HUES6 (cell line): ENCODE results near the gene CABP2.
"Not testable (repeated sequence)": the region's sequence is repeated elsewhere in the genome, so short reads cannot be mapped to it uniquely, and the experiment has no call there.

Experiments
- H3K27ac ChIP-seq: 2 replicates; pipeline ENCODE4 v1.7.0; 2013; ENCODE audit warnings: low read depth, mild to moderate bottlenecking, low read length, inconsistent platforms
- H3K27me3 ChIP-seq: 2 replicates; pipeline ENCODE4 v1.6.1; 2013; ENCODE audit warnings: low read length; ENCODE audit not compliant: control insufficient read depth, insufficient read depth
- H3K36me3 ChIP-seq: 2 replicates; pipeline ENCODE4 v1.6.1; 2013; ENCODE audit warnings: low read length; ENCODE audit not compliant: control insufficient read depth, insufficient read depth
- H3K4me1 ChIP-seq: 2 replicates; pipeline ENCODE4 v1.6.1; 2013; ENCODE audit warnings: low read length; ENCODE audit not compliant: control insufficient read depth, insufficient read depth
- H3K4me3 ChIP-seq: 2 replicates; pipeline ENCODE4 v1.5.1; 2013; ENCODE audit warnings: low read depth, low read length
- H3K9ac ChIP-seq: one replicate; pipeline ENCODE4 v1.6.1; 2013; ENCODE audit warnings: mild to moderate bottlenecking, low read length
- H3K9me3 ChIP-seq: 2 replicates; pipeline ENCODE4 v1.6.1; 2013; ENCODE audit warnings: low read depth, low read length; ENCODE audit not compliant: control insufficient read depth, insufficient read depth

The CABP2 gene

GRCh38 chr11:67483831-67484665 lies 39.2 kb downstream of the CABP2 start:
- no peaks in the 10 kb centered on the region; the same call in 1 of the 2 replicates for H3K27me3 ChIP-seq
- no peaks in the 10 kb centered on the region; the same call in 1 of the 2 replicates for H3K4me1 ChIP-seq
- H3K27ac ChIP-seq, result no peak overlapping the region
- H3K36me3 ChIP-seq, result peaks cover 4% of the 10 kb centered on the region; the same call in 1 of the 2 replicates
- H3K9me3 ChIP-seq, result no peaks in the 10 kb centered on the region
- H3K9ac ChIP-seq, result no peak overlapping the region
- H3K4me3 ChIP-seq, result peak overlapping the region; percentile 53

- H3K4me3 ChIP-seq, result peak within 1 kb of the TSS; percentile 53
- no peaks in the 10 kb centered on the region; the same call in 1 of the 2 replicates for H3K27me3 ChIP-seq
- no peaks in the 10 kb centered on the region; the same call in 1 of the 2 replicates for H3K4me1 ChIP-seq
- 0 out of 2 replicates have a peak, but pooled peaks cover 3% of the 10 kb centered on the region for H3K36me3 ChIP-seq
- H3K9me3 ChIP-seq, result no peaks in the 10 kb centered on the region
- H3K27ac ChIP-seq, result no peak within 1 kb of the TSS; the same call in 1 of the 2 replicates
- H3K9ac ChIP-seq, result peak within 1 kb of the TSS; percentile 48
These were observed 40.1 kb downstream of the CABP2 start, which contains the start of gene AIP for GRCh38 chr11:67482827-67483798. TSS of gene AIP (plus strand) at chr11:67483026. CDS start at chr11:67483159, 133 bp downstream.

GRCh38 chr11:67482275-67482826 lies 40.9 kb downstream of the CABP2 start:
- H3K9ac ChIP-seq, result no peak overlapping the region
- no peaks in the 10 kb centered on the region; the same call in 1 of the 2 replicates for H3K27me3 ChIP-seq
- no peaks in the 10 kb centered on the region; the same call in 1 of the 2 replicates for H3K4me1 ChIP-seq
- H3K27ac ChIP-seq, result no peak overlapping the region
- H3K4me3 ChIP-seq, result peak overlapping the region; percentile 53
- no peaks in the 10 kb centered on the region for H3K36me3 ChIP-seq
- H3K9me3 ChIP-seq, result no peaks in the 10 kb centered on the region

GRCh38 chr11:67477344-67478050 lies 45.7 kb downstream of the CABP2 start:
- not testable (repeated sequence) for H3K27me3 ChIP-seq, H3K27ac ChIP-seq, H3K4me1 ChIP-seq, H3K4me3 ChIP-seq, H3K9ac ChIP-seq, H3K36me3 ChIP-seq, H3K9me3 ChIP-seq

GRCh38 chr11:67476692-67477091 lies 46.6 kb downstream of the CABP2 start:
- H3K36me3 ChIP-seq, H3K9ac ChIP-seq, H3K4me1 ChIP-seq, H3K4me3 ChIP-seq, H3K9me3 ChIP-seq, H3K27me3 ChIP-seq, H3K27ac ChIP-seq: not testable (repeated sequence)

GRCh38 chr11:67472882-67473281 lies 50.4 kb downstream of the CABP2 start:
- Histone ChIP-seq H3K36me3 (no peaks in the 10 kb centered on the region), H3K4me1 (peaks cover 5% of the 10 kb centered on the region; the same call in 1 of the 2 replicates), H3K27me3 (no peaks in the 10 kb centered on the region), H3K4me3 (no peak overlapping the region), H3K27ac (no peak overlapping the region), H3K9ac (no peak overlapping the region), H3K9me3 (no peaks in the 10 kb centered on the region)

GRCh38 chr11:67470337-67471002 lies 52.8 kb downstream of the CABP2 start:
- H3K27me3 ChIP-seq, result no peaks in the 10 kb centered on the region
- H3K27ac ChIP-seq, result no peak overlapping the region
- H3K4me1 ChIP-seq, result peaks cover 10% of the 10 kb centered on the region; the same call in 1 of the 2 replicates
- H3K9ac ChIP-seq, result no peak overlapping the region
- no peak overlapping the region for H3K4me3 ChIP-seq
- no peaks in the 10 kb centered on the region for H3K9me3 ChIP-seq
- H3K36me3 ChIP-seq, result no peaks in the 10 kb centered on the region

GRCh38 chr11:67469508-67469811 lies 53.8 kb downstream of the CABP2 start:
- peak overlapping the region; percentile 39 for H3K9ac ChIP-seq
- H3K27me3 ChIP-seq, result no peaks in the 10 kb centered on the region
- H3K4me3 ChIP-seq, result peak overlapping the region; percentile 64
- H3K4me1 ChIP-seq, result peaks cover 10% of the 10 kb centered on the region; the same call in 1 of the 2 replicates
- no peak overlapping the region for H3K27ac ChIP-seq
- no peaks in the 10 kb centered on the region for H3K36me3 ChIP-seq
- no peaks in the 10 kb centered on the region for H3K9me3 ChIP-seq
